ENCODE results near the gene CDYL2.
A peak's percentile ranks its signal among the peaks of the same experiment; 100 is the strongest.
"Not testable (repeated sequence)": the region's sequence is repeated elsewhere in the genome, so short reads cannot be mapped to it uniquely, and the experiment has no call there.

The CDYL2 gene

DNA sequence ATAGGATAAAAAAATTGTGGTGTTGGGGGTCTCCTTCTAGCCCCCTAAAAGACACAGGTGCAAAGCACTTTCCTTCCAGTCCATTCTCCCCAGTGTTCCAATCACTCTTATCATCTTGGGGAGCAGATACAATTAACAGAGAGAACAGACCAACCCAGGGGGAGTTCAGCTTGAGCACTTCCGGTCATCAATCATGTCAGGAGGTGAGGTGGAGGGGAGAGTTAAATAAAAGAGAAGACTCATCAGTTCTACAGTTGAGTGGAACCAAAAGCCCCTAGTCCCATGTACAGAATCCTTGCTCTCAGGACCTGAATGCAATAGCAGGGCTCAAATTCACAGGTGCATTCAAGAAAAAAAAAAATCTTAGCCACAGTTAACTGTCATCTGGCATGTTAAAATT, 141.3 kb downstream of the CDYL2 start:
- in situ Hi-C loops (cut with MboI; ENCODE audit: low pct_unique_long_range_greater_than_20kb, low sequenced_read_pairs), result no loop called here
- no peak for DNase-seq

DNA sequence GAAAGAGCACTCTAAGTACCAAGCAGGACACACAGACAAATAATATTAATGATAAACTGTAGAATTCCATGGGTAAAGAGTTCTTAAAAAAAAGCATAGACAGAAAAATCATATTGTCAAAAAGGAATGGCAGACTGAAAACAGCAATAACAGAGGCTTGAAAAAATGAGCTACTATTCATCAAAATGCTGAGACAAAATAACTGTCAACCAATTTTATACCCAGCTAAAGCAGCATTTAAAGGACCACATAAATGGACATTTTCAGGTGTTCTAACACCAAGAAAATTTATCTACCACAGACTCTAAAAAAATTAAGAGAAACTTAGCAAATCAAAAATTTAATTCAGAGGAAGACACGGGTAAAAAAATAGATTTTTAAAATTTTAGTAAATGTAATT, 144.5 kb downstream of the CDYL2 start:
- in situ Hi-C loops (cut with MboI; ENCODE audit: low pct_unique_long_range_greater_than_20kb, low sequenced_read_pairs), result no loop called here

GRCh38 chr16:80656711-80657150, 147.7 kb downstream of the CDYL2 start:
- in situ Hi-C loops (cut with MboI; ENCODE audit: low pct_unique_long_range_greater_than_20kb, low sequenced_read_pairs), result no loop called here
- no peak for DNase-seq

More for the DNA sequence above, 144.5 kb downstream of the CDYL2 start:
- DNase-seq, result no peak

DNA sequence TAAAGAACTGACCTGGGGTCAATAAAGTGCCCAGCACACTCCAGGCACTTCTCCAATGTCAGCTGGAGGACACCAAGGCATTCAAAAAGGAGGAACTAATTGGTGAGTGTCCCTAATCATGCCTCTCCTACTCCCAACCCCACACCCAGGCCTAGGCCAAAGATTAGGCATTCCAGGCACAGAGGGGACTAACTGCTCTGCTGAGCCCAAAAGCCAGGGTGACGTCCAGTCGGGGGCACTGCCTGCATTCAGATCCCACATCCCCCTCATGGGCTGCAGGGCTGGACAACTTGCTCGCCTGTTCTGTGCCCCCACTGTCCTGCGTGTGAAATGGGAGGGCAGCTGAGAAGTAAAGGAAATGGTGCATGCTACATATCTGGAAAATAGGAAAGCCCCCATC, 148.2 kb downstream of the CDYL2 start:
- in situ Hi-C loops (cut with MboI; ENCODE audit: low pct_unique_long_range_greater_than_20kb, low sequenced_read_pairs), result no loop called here
- no peak for DNase-seq

- in situ Hi-C loops (cut with MboI; ENCODE audit: low pct_unique_long_range_greater_than_20kb, low sequenced_read_pairs), result no loop called here
- no peak for DNase-seq
Observed at GRCh38 chr16:80655751-80656150, 148.6 kb downstream of the CDYL2 start.

- in situ Hi-C loops (cut with MboI; ENCODE audit: low pct_unique_long_range_greater_than_20kb, low sequenced_read_pairs), result no loop called here
- DNase-seq, result no peak
Observed at GRCh38 chr16:80654094-80654862, 150.1 kb downstream of the CDYL2 start.

DNA sequence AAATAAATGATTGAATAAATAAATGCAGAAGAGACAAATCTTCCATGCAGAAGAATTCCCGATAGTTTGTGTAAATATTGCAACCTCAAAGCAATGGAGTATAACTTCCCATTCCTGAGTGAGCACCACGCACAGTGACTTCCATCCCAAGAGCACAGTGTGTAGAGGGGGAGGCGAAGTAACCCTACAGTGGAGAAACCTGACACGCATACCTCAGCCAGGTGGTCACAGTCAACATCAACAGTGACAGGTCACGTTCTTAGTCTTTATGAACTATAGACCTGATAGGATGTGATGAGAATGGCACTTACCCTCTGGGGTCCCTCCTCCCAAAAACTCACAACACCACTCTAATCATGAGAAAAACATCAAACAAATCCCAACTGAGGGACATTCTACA, 152.0 kb downstream of the CDYL2 start:
- in situ Hi-C loops (cut with MboI; ENCODE audit: low pct_unique_long_range_greater_than_20kb, low sequenced_read_pairs), result no loop called here
- no peak for DNase-seq

DNA sequence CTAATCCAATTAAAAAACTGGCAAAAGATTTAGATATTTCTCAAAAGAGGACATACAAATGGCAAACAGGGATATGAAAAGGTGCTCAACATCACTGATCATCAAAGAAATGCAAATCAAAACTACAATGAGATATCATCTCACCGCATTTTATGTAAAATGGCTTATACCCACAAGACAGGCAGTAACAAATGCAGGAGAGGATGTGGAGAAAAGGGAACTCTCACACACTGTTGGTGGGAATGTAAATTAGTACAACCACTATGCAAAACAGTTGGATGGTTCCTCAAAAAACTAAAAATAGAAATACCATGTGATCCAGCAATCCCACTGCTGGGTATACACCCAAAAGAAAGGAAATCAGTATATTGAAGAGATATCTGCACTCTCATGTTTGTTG, 154.1 kb downstream of the CDYL2 start:
- peak; percentile 20 for DNase-seq

DNA sequence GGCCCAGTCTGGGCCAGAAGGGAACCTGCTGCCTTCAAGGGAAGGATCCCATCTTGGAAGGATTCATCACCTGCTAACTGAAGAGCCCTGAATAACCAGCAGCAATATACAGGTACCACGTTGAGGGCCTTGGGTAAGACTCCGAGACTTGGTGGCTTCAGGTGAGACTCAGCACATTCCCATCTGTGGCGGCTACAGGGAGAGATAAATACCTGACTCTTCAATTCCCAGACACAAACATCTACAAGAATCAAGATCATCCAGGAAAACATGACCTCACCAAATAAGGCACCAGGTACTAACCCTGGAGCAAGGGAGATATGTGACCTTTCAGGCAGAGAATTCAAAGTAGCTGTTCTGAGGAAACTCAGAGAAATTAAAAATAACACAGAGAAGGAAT, 164.1 kb downstream of the CDYL2 start:
- DNase-seq, result no peak
- in situ Hi-C loops (cut with MboI; ENCODE audit: low pct_unique_long_range_greater_than_20kb, low sequenced_read_pairs), result no loop called here

More for the DNA sequence above, 154.1 kb downstream of the CDYL2 start:
- in situ Hi-C loops (cut with MboI; ENCODE audit: low pct_unique_long_range_greater_than_20kb, low sequenced_read_pairs), result not testable (repeated sequence)

GRCh38 chr16:80639636-80640035, 164.8 kb downstream of the CDYL2 start:
- DNase-seq, result no peak
- in situ Hi-C loops (cut with MboI; ENCODE audit: low pct_unique_long_range_greater_than_20kb, low sequenced_read_pairs), result no loop called here

- in situ Hi-C loops (cut with MboI; ENCODE audit: low pct_unique_long_range_greater_than_20kb, low sequenced_read_pairs), result no loop called here
- no peak for DNase-seq
Observed at GRCh38 chr16:80637621-80638020, 166.8 kb downstream of the CDYL2 start.

GRCh38 chr16:80631581-80631980, 172.8 kb downstream of the CDYL2 start:
- in situ Hi-C loops (cut with MboI; ENCODE audit: low pct_unique_long_range_greater_than_20kb, low sequenced_read_pairs), result no loop called here
- DNase-seq, result no peak

- no peak for DNase-seq
- in situ Hi-C loops (cut with MboI; ENCODE audit: low pct_unique_long_range_greater_than_20kb, low sequenced_read_pairs), result no loop called here
Observed at GRCh38 chr16:80628254-80628653, 176.1 kb downstream of the CDYL2 start.

GRCh38 chr16:80627108-80627507, 177.3 kb downstream of the CDYL2 start:
- in situ Hi-C loops (cut with MboI; ENCODE audit: low pct_unique_long_range_greater_than_20kb, low sequenced_read_pairs), result no loop called here
- no peak for DNase-seq

DNA sequence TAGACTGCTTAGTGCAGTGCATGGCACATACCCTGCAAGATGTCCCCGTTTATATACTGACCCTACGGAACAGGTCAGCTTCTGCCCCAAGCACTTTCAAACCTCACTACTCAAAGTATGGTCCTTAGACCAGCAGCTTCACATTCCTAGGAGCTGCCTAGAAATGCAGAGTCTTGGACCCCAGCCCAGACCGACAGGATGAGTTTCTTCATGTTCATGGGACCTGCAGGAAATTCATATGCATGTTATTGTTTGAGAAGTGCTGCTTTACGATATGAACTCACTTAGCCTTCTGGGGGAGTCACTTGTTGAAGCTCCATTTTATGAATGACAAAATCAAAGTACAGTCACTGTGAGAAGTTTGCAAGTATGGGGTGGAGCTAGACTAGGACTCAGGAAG, 181.0 kb downstream of the CDYL2 start:
- no peak for DNase-seq
- in situ Hi-C loops (cut with MboI; ENCODE audit: low pct_unique_long_range_greater_than_20kb, low sequenced_read_pairs), result no loop called here

DNA sequence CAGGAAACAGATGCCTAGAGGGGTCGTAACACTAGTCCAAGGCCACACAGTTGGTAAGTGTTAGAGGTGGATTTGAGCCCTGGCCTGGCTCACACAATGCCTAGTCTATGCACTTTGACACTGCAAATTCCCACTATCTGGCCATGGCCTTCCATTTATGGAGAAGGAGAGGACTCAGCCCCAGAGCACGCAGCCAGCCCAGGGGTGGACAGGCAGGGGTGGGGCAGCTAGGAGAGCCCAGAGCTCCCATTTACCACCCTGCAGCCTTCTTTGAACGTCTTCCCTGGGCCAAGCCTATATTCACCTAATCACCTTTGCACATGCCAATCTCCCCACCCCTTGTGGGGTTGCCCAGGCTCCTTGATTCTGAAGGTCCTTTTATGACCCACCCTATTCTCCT, 182.4 kb downstream of the CDYL2 start:
- in situ Hi-C loops (cut with MboI; ENCODE audit: low pct_unique_long_range_greater_than_20kb, low sequenced_read_pairs), result no loop called here

DNA sequence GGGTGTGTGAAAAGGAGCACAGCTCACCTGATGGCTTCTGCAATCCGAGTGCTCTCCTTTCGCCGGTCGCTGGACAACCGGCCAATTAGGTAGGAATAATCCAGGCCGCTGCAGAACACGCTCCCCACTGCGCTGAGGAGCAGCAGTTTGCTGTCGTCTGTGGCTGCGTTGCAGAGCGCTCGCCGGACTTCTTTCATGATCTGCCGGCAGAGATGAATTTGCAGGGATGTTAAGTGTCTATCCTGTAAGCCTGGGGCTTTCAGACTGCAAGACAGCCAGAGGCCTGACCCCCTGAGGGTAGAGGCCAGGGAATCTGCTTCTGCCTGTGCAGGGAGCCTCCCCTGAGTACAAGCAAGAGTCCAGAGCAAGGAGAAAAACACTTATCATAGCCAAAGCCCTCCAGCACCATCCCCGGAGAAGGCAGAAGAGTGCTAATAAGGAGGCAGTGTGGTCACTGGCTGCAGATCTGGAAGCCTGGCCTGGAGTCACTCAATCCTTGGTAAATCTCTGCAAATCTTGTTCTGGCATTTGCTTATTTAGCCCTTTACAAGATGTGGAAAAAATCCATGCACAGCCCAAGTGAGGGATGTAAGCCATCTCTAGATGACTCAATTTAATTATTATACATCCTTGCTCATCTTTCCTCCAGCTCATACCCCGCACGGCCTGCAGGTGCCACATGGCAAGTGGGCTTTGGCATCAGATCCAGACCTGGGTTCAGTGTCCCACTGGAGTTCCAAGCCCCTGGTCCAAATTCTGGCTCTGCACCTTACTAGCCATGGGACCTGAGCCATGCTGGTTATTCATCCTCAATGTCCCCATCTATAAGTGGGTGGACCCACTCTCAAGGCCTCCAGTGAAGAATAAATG, 183.4 kb downstream of the CDYL2 start:
- no peak for DNase-seq
- in situ Hi-C loops (cut with MboI; ENCODE audit: low pct_unique_long_range_greater_than_20kb, low sequenced_read_pairs), result no loop called here

More for the DNA sequence above, 182.4 kb downstream of the CDYL2 start:
- DNase-seq, result no peak

GRCh38 chr16:80619824-80620223, 184.6 kb downstream of the CDYL2 start:
- no peak for DNase-seq
- in situ Hi-C loops (cut with MboI; ENCODE audit: low pct_unique_long_range_greater_than_20kb, low sequenced_read_pairs), result no loop called here

- in situ Hi-C loops (cut with MboI; ENCODE audit: low pct_unique_long_range_greater_than_20kb, low sequenced_read_pairs), result no loop called here
- DNase-seq, result no peak
Observed at GRCh38 chr16:80618862-80619648, 185.3 kb downstream of the CDYL2 start.

DNA sequence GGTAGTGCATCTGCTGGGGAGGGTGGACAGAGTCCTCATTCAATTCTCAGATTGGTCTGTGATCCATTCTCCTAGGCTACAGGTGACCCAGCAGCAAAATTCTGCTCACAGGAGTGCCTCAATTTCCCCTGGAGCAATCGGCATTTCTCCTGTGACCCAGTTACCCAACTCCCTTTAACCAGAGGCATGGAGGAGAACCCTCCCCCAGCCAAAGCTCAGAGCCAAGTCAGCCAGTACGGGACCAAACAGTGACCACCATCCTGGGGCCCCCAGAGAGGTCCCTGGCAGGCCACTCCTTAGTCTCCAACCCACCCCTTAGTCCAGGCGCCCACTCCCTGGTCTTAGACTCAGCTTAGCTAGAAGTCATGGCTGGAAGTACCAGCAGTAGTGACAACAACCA, 188.0 kb downstream of the CDYL2 start:
- in situ Hi-C loops (cut with MboI; ENCODE audit: low pct_unique_long_range_greater_than_20kb, low sequenced_read_pairs), result no loop called here
- DNase-seq, result no peak

All from KBM-7 (cell line).